Erythroblast (primary cell): Measurements from ENCODE around the gene CCL2.

Experiments
- GATA1 ChIP-seq: IDR thresholded peaks from 2 replicates; pipeline ENCODE4 v1.6.1; 2011; ENCODE audit warnings: low read depth, mild to moderate bottlenecking, control low read depth, low read length, moderate library complexity
- POLR2A ChIP-seq: IDR thresholded peaks from 2 replicates; pipeline ENCODE4 v1.6.1; 2011; ENCODE audit warnings: mild to moderate bottlenecking, low read length

DNA sequence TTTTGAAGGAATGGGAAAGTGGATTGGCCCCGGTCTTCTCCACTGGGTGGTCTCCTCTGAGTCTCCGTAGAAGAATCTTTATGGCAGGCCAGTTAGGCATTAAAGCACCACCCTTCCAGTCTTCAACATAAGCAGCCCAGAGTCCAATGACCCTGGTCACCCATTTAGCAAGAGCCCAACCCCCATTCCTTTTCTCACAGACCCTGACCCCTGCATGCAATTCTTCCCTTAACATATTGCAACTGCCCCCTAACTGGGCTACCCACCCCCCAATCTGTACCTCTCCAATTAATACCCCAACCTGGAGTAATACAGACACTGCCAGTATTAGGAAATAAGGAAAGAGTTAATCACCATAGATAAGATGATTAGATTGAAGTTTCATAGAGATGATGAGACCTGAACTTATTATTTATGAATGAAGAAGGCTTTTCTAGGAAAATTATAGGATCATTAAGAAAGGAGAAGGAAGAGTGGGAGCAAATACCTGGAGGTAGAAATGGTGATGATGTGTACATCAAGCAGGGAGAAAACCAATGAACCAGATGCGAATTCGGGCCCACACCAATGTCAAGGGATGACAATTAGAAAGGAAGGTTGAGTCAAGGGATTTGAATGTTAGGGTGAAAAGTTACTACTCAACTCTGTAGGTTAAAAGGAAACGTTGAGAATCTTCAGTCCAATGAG lies 2.4 kb downstream of the CCL2 start:
- TF ChIP-seq POLR2A (no peak), GATA1 (no peak)
